ENCODE results near the gene GABRG3.
"Not testable (repeated sequence)": the region's sequence is repeated elsewhere in the genome, so short reads cannot be mapped to it uniquely, and the experiment has no call there.

Gene GABRG3

DNA sequence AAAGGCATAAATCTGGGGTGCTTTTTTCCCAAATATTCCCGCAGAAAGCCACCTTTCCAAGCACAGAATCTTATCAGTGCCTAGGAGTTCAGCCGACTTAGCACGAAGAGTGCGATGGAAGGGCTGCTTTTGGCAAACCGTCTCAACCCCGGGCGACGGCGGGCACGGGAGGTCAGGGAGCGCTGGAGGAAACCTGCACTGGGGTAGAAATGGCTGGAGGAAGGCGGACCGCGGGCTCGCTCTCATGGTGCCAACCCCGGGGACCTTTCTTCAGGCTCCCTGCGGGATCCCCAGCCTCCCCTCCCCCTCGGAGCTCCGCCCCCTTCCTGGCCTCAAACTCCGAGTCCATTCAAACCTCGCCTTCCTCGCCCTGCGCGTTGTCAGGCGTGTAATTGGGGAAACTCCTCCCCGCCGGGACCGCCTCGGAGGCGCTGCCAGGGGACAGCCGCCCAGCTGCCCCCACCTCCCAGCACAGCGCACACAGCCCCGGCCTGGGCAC, at the start of gene GABRG3:
Gene GABRG3 (plus strand): TSS at position 470 of the 499 bp plus-strand sequence.
- DNase-seq = no peak

DNA sequence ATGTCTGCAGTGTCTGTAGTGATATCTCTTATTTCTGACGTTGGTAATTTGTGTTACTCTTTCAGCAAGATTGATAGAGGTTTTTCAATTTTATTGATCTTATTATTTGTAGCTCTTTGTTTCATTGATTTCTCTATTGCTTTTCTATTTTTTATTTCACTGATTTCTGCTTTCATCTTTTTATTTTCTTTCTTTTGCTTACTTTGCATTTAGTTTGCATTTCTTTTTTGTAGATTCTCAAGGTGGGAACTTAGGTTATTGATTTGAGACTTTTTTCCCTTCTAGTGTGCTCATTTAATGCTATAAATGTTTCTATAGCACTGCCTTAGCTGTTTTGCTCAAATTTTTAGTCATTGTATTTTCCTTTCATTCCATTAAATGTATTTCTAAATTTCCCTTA, 49.5 kb upstream of the GABRG3 start:
- DNase-seq = no peak

DNA sequence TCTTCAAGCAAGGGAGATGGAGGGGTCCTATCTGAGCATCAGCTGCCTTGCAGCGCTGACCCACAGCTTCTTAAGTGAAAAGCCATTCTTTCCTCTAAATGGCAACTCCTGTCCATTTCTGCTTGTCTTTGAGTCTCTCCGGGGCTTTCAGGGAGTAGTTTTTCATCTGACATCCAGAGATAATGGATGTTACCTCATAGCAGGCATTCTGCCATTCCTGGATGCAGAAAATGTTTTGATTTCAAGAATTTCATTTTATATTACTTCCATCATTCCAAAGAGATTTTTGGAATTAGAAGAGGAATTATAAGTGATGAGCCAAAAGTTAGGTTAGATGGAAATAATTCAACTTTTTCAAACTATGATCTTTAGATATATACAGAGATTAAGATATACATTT, 44.9 kb upstream of the GABRG3 start:
- DNase-seq = no peak

DNA sequence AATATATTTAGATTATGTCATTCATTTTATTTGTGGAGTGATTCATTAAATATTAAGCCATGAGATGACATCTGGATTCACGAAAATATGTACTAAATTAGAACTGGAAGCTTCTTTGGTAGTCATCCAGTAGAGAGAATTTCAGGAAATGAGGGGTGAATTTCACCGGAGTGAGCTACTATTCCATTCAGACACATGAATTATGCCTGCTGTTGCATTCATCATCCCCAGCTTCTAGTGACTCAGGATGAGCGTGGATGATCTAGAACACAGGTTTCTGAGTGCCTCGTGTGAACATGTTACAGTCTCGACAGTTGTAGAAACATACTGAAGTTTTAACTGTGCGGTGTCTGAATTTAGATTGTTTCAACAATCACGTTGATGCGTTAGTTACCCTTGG, 42.9 kb upstream of the GABRG3 start:
- DNase-seq = no peak

DNA sequence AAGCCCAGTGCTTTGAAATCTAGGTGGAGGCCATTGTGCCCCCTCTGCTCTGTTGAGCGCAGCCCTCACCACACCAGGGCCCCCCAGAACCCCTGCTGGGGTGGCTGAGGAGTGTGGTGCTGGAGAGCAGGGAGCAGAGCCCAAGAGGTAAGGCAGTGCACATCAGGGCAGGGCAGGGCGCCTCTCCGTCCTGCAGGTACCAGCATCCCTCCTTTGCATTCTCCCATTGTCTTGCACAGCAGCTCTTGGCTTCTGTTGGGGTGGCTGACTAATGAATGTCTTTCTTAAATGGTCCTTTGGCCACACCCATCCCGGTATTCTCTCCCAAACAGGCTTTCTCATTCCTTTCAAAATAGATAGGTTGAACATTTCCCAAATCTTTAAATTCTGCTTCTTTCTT, 41.4 kb upstream of the GABRG3 start:
- no peak for DNase-seq

DNA sequence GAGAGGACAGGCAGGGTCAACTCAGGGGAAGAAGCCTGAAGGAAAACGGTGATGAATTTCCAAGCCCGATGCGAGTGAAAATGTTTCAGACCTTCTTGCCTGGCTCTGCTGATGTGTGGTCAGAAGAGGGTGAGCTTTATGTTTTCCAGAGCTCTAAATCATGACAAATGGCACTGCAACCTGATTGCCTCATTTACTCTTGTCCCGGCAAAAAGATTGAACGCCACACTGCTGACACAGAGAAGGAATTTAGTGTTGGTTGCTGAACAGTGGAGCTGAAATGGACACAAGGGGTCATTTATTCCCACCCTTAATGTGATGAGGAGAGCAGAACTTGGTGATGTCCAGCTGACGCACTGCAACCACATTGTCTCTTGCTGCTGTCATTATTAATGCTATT, 36.1 kb upstream of the GABRG3 start:
- no peak for DNase-seq

DNA sequence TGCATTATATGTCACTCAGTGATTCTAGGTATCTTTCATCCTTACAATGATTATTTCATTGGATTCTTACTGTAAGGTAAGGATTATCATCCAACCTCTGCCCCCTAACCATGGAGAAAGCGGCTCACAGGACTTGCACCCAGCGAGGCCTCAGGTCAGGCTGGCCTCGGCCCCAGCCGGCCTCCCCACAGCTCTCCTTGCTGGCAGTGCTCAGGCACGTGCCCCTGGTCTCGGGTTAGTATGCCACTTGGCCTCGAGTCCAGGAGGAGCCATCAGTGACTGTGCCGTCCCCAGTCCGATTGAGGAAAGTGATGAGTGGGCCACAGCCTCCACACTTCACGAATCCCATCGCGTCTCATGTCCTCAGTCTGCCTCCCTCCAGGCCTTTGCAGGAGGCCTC, 35.7 kb upstream of the GABRG3 start:
- DNase-seq = no peak

DNA sequence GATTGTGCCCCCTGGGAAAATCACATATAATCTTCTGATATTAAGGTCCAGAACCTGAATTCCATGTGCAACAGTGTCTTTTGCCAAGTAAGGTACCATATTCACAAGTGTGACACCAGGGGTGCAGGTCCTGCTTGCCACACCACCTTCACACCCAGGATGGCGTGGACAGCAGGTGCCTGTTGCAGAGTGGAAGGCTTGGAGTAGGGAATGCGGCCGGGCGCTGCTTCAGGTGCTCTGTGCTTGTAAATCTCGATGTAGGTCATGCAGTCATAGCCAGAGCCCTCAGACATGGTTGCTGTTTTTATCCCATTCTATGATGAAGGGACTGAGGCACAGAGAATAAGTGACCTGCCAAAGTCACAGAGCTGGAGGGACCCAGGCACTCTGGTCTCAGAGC, 34.5 kb upstream of the GABRG3 start:
- DNase-seq = no peak

DNA sequence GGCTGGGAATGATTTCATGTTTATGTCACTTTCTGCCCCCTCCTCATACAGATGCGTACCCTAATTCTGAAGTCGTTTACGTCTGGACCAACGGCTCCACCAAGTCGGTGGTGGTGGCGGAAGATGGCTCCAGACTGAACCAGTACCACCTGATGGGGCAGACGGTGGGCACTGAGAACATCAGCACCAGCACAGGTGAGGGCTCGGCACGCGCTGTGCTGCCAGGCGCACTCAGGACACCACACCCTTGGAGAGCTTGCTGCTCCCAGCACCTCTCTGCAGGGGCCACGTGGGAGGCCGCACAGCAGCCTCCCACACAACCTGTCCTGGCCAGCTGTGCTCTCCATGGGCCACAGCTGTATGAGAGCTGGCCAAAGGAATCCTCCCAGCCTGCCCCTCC, 33.8 kb upstream of the GABRG3 start:
- DNase-seq = no peak

DNA sequence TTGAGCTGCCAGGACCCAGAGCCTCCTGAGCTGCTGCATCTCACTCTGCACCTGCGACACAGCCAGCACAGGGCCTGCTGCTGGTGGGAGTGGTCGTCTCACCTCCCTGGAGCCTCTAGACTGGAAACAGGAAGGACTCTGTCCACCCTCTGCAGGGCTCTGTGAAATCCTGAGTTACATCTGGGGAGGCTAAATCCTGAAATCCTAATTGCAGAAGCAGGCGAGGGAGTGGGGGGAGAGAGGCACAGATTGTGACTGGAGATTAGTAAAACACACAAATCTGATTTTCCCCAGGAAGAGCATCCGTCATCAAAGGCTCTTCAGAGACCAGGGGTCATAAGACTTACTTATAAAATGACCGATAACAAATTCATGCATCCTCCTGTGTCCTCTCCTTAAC, 31.6 kb upstream of the GABRG3 start:
- DNase-seq = no peak

DNA sequence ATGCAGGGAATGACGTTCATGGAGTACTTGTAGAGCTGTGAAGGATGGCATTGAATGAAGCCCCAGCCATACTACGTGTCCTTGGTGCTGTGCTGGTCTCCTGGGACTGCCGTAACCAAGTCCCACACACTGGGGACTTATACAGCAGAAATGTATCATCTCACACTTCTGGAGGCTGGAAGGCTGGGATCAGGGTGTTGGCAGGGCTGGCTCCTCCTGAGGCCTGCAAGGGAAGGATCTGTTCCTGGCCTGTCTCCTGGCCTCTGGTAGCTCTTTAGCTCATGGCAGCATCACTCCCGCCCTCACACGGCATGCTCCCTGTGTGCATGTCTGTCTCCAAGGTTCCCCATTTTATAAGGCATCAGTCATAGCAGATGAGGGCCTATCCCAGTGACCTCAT, 29.5 kb upstream of the GABRG3 start:
- DNase-seq = no peak

DNA sequence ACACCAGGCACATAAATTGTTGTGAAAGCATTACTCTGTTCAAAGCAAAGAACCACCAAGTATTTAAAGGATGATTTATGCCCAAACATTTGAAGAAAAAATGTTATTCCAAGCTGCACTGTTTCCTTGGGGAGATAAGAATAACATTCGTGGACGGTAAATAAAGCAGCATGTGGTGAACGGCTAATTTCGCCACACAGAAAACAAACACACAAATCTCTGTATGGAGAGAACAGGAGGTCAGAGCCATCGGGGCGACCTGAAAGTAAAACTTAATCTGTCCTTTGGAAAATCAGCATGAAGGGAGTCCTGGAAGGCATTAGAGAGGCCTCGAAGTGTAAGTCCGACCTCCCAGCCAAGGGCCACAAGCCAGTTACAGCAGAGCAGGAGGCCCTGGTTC, 27.1 kb upstream of the GABRG3 start:
- no peak for DNase-seq

DNA sequence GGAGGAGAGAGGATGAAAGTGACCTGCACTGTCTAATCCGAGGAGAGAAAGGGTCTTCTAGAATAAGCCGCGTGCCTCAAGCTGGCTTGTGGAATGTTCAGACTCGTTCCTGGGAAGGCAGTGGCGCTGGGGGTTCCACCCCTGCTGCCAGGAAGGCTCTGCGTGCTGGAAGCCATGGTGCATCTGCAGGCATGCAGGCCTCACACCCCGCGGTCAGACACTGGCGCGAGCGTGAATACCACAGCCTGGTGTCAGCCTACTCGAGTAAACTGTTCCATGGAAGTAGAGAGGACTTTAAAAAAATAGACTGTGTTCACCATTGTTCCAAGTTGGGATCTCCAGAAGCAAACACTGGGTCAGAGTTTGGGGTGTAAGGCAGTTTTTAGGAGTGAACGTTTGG, 25.9 kb upstream of the GABRG3 start:
- DNase-seq = no peak

DNA sequence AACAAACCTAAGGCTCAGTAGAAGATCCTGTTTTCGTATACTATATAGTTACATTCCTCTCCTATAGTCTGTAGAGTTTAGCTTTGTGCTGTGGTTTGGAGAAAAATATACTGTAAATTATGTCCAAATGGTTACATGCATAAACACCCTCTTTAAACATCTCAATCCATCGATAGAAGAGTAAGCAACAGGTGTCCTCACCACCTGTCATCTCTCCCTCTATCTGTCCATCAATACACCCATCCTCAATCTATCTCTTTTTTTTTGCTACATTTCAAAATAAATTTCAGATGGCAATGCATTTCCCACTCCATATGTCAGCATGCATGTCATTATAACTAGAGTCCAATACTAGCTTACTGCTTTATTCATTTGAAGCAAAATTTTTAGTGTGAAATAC, 21.0 kb upstream of the GABRG3 start:
- no peak for DNase-seq

DNA sequence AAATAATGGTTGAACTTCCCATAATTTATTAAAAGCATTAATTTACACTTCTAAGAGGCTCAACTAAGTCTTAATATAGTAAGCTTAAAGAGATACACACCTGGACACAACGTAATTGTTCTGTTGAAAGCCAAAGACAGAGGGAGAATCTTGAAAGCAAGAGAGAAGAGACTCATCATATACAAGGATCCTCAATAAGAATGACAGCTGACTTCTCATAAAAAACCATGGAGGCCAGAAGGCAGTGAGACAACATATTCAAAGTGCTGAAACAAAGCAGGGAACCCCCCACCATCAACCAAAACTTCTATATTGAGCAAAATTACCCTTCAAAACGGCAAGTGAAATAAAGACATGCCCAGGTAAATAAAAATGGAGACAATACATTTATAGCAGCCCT, 16.6 kb upstream of the GABRG3 start:
- no peak for DNase-seq

DNA sequence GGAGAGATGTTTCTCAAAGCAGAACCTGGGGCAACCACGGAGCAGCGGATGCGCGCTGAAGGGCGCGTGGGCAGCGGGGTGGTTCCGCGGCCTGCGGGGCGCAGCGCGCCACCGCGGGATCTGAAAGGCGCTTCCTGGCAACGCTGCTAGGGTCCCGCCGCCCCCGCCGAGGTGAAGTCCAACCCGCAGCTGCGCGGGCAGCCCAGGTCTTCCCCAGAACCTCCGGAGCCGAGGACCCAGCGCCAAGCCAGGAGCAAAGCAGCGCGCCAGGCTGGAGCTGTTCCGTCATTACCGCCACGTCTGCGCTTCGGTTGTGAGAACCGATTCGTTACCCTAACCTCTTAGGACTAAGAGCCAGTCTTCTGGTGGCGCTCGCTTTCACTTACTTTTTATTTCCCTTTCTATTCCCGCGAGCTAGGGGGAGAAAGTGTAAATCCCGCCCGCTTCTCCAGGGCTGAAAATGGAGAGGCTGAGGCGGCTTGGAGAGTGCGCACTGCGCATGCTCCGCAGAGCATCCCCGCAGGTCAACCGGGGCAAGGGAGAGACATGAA, 3.2 kb upstream of the GABRG3 start:
- DNase-seq = no peak

DNA sequence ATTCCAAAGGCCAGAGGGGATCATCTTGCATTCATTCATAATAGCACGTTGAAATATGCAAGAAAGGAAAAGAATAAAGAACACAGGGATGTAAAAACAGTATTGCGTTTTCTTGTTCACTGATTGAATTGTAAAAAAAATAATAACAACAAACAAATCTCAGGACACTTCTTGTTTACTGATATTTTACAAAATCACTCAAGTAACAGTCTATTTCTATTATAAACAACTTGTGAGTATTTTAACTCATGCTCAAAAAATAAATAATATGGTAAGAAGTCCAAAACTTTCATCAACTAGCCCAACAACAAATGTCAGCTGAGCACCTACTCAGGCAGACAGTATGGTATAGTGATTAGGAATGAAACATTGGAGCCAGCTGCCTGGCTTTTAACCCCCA, 2.2 kb upstream of the GABRG3 start:
- no peak for DNase-seq

DNA sequence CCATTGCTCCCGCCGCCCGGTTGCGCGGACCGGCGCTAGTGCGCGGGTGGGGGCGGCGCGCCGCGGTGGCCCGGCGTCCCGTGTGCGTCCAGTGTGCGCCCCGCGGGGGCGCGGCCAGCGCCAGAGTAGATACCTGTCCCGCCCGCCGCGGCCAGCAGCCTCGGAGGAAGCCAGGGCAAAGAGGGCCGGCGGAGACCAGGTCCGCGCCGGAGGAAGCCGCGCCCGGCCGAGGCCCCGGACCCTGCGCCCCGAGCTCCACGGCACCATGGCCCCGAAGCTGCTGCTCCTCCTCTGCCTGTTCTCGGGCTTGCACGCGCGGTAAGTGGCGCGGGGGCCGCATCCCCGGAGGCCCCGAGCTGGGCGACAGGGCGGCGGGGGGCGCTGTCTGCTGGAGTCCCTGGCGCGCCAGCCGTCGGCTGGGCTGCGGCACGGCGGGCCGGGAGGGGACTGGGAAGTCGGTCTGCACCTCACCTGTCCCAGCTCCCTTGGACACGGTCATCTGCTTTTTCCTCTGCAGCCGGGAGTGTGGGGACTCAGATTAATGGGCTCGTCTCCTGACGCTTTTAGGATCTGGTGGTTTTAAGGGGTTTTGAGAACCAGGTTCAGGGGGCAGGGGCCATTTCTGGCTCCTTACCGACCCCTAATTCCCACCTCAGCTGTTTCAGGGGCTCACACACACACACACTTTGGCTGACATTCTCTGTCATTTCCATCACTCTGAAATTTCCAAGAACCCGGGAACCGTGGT, 464 bp downstream of the GABRG3 start:
- no peak for DNase-seq

DNA sequence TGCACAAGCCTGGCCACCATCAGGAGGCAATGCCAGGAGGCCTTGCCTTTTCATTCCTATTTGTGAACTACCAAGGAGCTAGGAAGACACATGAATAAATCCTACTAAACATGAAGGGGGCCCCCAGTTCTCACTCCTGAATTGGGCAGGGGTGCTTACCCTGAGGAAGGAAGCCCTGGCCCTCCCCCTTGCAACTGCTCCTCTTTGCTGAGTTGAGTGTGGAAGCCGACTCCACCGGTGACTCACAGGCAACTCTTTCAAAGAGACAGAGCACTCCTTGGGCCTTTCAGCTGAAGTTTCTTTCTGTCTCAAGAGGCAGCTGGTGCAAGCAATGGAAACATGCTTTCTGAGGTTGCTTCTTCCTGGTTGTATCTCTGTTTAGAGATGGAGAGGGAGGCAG, 1.7 kb downstream of the GABRG3 start:
- DNase-seq = no peak

DNA sequence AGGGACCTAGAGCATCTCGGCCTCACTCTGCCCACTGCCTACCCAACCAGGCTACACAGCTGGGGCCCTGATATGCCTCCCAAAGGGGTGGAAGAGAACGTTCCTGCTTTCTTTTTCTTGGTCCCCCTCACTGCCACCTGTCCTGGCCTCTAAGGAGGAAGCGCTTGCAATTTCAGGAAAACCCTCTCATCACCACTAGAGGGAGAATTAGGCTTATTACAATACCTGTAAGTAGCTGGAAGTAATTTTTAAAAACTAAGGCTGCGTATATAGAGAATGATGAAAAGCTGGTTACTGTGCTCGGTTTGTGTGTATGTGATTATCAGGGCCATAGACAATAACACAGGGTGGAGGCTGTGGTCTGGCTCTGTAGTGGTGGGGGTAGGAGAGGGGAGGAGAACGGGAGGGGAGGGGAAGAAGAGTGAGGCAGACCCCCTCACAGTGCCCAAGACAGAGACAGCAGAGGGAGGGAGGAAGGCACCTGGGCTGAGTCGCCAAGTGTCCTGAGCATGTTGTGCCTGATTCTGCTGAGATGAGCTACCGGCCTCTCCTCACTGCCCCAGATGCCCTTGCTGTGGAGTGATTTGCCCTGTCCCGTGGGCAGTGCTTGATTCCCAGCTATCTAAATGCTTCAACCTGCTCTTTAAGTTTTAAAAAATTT, 3.3 kb downstream of the GABRG3 start:
- DNase-seq = no peak

DNA sequence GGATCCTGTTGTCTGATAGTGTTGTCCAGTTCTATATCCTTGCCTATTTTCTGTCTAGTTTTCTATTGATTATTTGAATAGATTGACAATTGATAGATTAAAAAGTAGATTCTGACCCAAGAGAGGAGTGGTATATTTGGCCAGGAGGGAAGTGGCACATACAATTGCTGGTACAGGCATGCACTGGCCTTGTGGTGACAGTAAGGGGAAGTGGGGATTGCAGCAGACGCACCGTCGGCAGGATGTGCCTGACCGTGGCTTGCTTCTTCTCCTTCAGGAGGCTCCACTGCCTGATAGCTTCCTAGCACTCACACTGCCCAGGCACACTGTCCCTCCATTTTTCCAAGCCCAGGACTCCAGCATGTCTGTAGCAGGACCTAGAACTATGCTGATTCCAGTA, 10.5 kb downstream of the GABRG3 start:
- no peak for DNase-seq

DNA sequence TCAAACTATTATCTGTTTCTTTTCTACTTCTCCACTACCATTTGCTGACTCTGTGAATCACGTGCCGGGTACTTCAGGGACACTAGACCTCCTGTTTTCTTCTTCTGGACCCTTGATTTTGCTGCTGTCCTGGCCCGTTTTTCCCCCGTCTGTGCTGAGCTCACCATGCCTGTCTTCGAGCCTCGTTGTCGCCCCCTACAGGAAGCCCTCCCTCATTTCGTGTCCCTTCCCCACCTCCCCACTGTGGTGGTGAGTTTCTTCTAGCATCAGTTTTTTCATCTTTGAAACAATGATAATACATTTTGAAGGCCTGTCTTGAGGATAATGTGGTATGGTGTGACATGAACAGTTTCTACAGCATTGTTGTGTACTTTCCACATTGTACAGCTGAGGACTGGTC, 12.8 kb downstream of the GABRG3 start:
- no peak for DNase-seq

DNA sequence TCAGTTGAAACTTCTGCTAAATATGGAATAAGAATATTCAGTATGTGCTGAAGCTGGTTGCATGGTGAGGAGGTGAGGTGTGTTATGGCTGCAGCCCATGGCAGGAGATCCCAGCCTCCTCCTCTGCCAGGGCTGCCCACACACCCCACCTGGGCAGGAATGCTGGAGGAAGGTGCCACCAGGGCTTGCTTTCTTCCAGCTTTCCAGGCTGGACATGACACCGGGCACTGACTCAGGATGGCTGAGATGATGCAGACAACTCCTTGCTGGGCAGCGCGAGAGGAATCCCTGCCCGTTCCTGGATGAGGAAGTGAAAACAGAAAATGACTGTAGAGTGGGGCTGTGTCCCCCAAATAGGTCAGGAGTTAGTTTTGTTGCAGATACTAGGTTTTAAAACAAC, 14.1 kb downstream of the GABRG3 start:
- no peak for DNase-seq

DNA sequence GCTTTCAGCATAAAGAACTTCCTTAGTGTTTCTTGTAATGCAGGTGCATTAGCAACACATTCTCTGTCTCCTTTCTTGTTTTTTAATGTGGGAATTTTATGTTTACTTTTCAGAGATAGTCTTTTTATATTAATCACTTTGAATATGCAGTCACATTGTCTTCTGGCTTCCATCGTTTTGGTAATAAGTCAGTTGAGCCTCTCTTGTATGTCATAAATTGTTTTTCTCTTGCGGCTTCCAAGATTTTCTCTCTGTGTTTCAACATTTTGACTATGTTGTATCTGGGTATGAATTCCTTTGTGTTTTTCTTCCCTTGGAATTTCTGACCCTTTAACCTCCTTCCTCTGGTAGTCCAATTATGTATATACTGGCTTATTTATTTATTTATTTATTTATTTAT, 25.3 kb downstream of the GABRG3 start:
- no peak for DNase-seq

DNA sequence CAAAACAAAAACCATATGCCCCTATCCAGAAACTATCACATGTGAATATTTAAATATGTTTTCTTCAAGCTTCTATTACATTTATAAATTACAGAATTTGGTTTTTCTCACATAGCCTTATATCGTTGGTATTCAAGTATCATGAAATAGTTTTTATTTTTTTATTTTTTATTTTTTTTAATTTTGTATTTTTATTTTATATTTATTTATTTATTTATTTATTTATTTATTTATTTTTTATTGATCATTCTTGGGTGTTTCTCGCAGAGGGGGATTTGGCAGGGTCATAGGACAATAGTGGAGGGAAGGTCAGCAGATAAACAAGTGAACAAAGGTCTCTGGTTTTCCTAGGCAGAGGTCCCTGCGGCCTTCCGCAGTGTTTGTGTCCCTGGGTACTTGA, 32.0 kb downstream of the GABRG3 start:
- not testable (repeated sequence) for DNase-seq
